Measurements from ENCODE around the gene COL9A1.

Gene COL9A1

GRCh38 chr6:70241031-70241430 is 61.9 kb downstream of the COL9A1 start:
- TF ChIP-seq, protein P1, sequence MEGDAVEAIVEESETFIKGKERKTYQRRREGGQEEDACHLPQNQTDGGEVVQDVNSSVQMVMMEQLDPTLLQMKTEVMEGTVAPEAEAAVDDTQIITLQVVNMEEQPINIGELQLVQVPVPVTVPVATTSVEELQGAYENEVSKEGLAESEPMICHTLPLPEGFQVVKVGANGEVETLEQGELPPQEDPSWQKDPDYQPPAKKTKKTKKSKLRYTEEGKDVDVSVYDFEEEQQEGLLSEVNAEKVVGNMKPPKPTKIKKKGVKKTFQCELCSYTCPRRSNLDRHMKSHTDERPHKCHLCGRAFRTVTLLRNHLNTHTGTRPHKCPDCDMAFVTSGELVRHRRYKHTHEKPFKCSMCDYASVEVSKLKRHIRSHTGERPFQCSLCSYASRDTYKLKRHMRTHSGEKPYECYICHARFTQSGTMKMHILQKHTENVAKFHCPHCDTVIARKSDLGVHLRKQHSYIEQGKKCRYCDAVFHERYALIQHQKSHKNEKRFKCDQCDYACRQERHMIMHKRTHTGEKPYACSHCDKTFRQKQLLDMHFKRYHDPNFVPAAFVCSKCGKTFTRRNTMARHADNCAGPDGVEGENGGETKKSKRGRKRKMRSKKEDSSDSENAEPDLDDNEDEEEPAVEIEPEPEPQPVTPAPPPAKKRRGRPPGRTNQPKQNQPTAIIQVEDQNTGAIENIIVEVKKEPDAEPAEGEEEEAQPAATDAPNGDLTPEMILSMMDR (conservative IDR thresholded peaks at IDR 0.05; ENCODE audit: low read length) = no peak
- DNase-seq (ENCODE audit: low read depth) = no peak
- no peak overlapping the region for H3K4me3 ChIP-seq (ENCODE audit: low read length)

DNA sequence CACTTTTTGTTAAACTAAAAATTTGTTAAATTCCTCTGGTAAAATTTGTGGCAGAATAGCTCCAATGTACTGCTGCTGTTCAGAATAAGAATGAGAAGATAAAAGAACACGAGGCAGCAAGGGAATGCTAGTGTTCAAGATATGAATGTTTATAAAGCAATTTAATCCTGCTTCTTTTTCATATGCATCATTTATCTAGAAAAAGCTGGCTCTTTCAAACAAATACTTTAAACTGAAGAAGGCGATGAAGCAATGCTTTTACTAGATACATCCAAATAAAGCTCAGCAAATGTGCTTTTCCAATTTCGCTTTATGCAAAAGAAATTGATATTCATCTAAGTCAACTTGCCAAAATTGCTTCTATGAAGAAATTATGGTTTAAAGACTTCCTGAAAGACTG is 66.5 kb downstream of the COL9A1 start:
- DNase-seq (ENCODE audit: low read depth) = no peak
- TF ChIP-seq, protein P1 (conservative IDR thresholded peaks at IDR 0.05; ENCODE audit: low read length) = no peak

GRCh38 chr6:70234561-70235236 is 68.2 kb downstream of the COL9A1 start:
- H3K4me3 ChIP-seq (ENCODE audit: low read length) = no peak overlapping the region
- no peak for DNase-seq (ENCODE audit: low read depth)
- TF ChIP-seq, protein P1 (conservative IDR thresholded peaks at IDR 0.05; ENCODE audit: low read length) = no peak

More for the DNA sequence above, 66.5 kb downstream of the COL9A1 start:
- H3K4me3 ChIP-seq (ENCODE audit: low read length) = no peak overlapping the region

DNA sequence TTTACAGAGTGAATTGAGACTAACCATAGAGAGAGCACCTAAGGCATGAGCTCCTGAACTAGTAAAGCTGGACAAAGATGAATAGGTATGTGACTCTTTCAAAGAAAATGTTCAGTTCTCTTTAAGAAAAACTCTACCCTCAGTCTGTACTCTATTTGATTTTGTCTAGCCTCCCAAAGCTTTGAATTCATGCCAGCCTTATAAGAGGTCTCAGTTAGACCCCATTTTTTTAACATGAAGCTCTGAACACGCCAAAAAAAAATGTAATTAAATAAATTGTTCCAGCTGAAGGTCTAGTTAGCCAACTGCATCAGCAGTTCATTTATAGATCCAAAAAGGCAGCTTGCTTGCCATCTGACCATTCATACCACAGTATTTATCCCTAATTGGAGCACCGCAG is 71.6 kb downstream of the COL9A1 start:
- TF ChIP-seq, protein P1 (conservative IDR thresholded peaks at IDR 0.05; ENCODE audit: low read length) = no peak
- H3K4me3 ChIP-seq (ENCODE audit: low read length) = no peak overlapping the region
- DNase-seq (ENCODE audit: low read depth) = no peak

- TF ChIP-seq, protein P1 (conservative IDR thresholded peaks at IDR 0.05; ENCODE audit: low read length) = no peak
- DNase-seq (ENCODE audit: low read depth) = no peak
- H3K4me3 ChIP-seq (ENCODE audit: low read length) = no peak overlapping the region
These were observed 77.8 kb downstream of the COL9A1 start for GRCh38 chr6:70225055-70225454.

- no peak overlapping the region for H3K4me3 ChIP-seq (ENCODE audit: low read length)
- no peak for DNase-seq (ENCODE audit: low read depth)
- TF ChIP-seq, protein P1 (conservative IDR thresholded peaks at IDR 0.05; ENCODE audit: low read length) = no peak
These were observed 80.5 kb downstream of the COL9A1 start for GRCh38 chr6:70222439-70222749.

DNA sequence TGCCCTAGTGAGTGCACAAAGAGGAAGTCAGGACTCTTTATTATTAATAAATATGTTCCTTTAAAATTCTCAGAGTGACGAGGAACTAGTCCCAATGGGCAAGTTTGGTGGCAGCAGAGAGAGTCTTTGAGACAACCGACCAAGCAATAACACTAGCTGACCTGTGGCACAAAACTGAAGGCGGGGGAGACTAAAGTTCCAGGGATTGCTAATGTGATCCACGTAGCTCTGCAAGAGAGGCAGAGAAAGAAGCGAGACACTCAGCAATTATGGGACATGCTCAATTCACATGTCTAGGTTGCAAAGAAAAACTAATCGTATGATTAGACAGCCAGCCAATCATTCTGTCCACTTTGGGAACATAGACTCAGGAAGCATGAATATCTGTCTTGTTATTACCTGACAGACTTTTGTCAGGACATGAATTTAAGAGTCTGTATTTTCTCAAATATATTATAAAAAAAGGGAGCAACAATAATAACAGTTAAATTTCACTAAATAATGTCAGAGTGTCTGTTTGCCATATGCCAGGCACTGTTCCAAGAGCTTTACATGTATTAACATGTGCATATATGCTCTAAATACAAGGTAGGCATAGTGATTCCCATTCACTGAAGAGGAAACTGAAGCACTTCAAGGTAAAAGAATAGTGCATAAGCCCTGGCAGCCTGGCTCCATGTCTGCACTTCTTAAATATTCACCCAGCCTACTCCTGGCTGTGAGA is 81.0 kb downstream of the COL9A1 start:
- no peak for DNase-seq (ENCODE audit: low read depth)
- TF ChIP-seq, protein P1 (conservative IDR thresholded peaks at IDR 0.05; ENCODE audit: low read length) = no peak
- no peak overlapping the region for H3K4me3 ChIP-seq (ENCODE audit: low read length)

Measured in AG10803 (cell line).